ENCODE results near the gene MMP14. TPM values are rescaled to one million over a fixed set of nuclear protein-coding genes. Genes with fewer than 3 reads are reported as not detected.
A peak's percentile ranks its signal among the peaks of the same experiment; 100 is the strongest.

MMP14 gene
- total RNA-seq, 1 experiment from 2014 or later, result 94.4 TPM

- TF ChIP-seq ZBTB43 (CRISPR knock-in tag; IDR thresholded peaks at IDR 0.05) (no peak), IRF2 (CRISPR knock-in tag; IDR thresholded peaks at IDR 0.05; ENCODE audit: borderline replicate concordance, low read depth) (no peak)
These were observed 21.3 kb upstream of the MMP14 start, which contains the start of gene SLC7A7 (continued) for GRCh38 chr14:22814941-22815713.

GRCh38 chr14:22819151-22819988 lies 17.0 kb upstream of the MMP14 start:
- Mint-ChIP-seq H3K27me3 (ENCODE audit: low read depth) (peaks cover 6% of the 10 kb centered on the region), H3K4me3 (peak overlapping the region; percentile 57), H3K4me1 (peaks cover 57% of the 10 kb centered on the region), H3K9me3 (no peaks in the 10 kb centered on the region), H3K27ac (peak overlapping the region; percentile 46), H3K36me3 (no peaks in the 10 kb centered on the region)
- ChIA-PET CTCF (interaction anchor here (0.7 to 7.8 kb wide), 23 partner anchors 11 to 281 kb away, joined by 3 to 280 read pairs (median 4); partner anchors contain the start of genes ABHD4, LRP10, MMP14 and OXA1L), POLR2A (interaction anchor here (0.7 to 6.5 kb wide), 4 partner anchors 11 to 154 kb away, joined by 3 to 81 read pairs (median 4); partner anchors contain the start of gene MMP14)
- ATAC-seq, result peak; percentile 7
- DNase-seq (ENCODE audit: low spot score), result peak; percentile 65
- no peak; the same call in 1 of the 2 replicates for TF ChIP-seq ZBTB43 (CRISPR knock-in tag; IDR thresholded peaks at IDR 0.05)
- TF ChIP-seq GABPB1 (CRISPR knock-in tag; IDR thresholded peaks at IDR 0.05), result 0 out of 2 replicates have a peak, but pooled peaks have one; percentile 23
- TF ChIP-seq ATF6 (CRISPR knock-in tag; IDR thresholded peaks at IDR 0.05), result no peak
- TF ChIP-seq ZNF671 (CRISPR knock-in tag; IDR thresholded peaks at IDR 0.05), result no peak
- no peak for TF ChIP-seq ZNF423 (CRISPR knock-in tag; IDR thresholded peaks at IDR 0.05)
- TF ChIP-seq MXD4 (CRISPR knock-in tag; IDR thresholded peaks at IDR 0.05; ENCODE audit: borderline replicate concordance), result no peak
- peak; percentile 30; the same call in 1 of the 2 replicates for TF ChIP-seq FOXP1 (CRISPR knock-in tag; IDR thresholded peaks at IDR 0.05; ENCODE audit: borderline replicate concordance)
- 0 out of 2 replicates have a peak, but pooled peaks have one; percentile 22 for TF ChIP-seq FOXK1 (CRISPR knock-in tag; IDR thresholded peaks at IDR 0.05)
- TF ChIP-seq HMGXB4 (CRISPR knock-in tag; IDR thresholded peaks at IDR 0.05), result no peak
- 0 out of 2 replicates have a peak, but pooled peaks have one; percentile 20 for TF ChIP-seq ARID4B (CRISPR knock-in tag; IDR thresholded peaks at IDR 0.05; ENCODE audit: borderline replicate concordance)
- no peak for TF ChIP-seq SMAD4 (CRISPR knock-in tag; IDR thresholded peaks at IDR 0.05)
- no peak for TF ChIP-seq NR1H2 (CRISPR knock-in tag; IDR thresholded peaks at IDR 0.05)
- TF ChIP-seq MAX (CRISPR knock-in tag; IDR thresholded peaks at IDR 0.05), result peak; percentile 17; the same call in 1 of the 2 replicates
- TF ChIP-seq ZNF121 (CRISPR knock-in tag; IDR thresholded peaks at IDR 0.05), result peak; percentile 35; the same call in 1 of the 2 replicates
- no peak for TF ChIP-seq EMX1 (CRISPR knock-in tag; IDR thresholded peaks at IDR 0.05)
- TF ChIP-seq GRHL2 (CRISPR knock-in tag; IDR thresholded peaks at IDR 0.05; ENCODE audit: insufficient replicate concordance, severe bottlenecking), result no peak

Measured in WTC11 (cell line).